BE2C (cell line): Measurements from ENCODE around the gene PACSIN2.
A peak's percentile ranks its signal among the peaks of the same experiment; 100 is the strongest.
"Not testable (repeated sequence)": the region's sequence is repeated elsewhere in the genome, so short reads cannot be mapped to it uniquely, and the experiment has no call there.

Source experiments
- DNase-seq: peaks from one replicate; pipeline ENCODE4 v3.0.0-alpha.2; 2020
- H3K27me3 ChIP-seq: fragments of 250-450 bp; sonication (Bioruptor Pico); 2 replicates; pipeline ENCODE4 v1.5.1; 2020; ENCODE audit warnings: mild to moderate bottlenecking
- H3K36me3 ChIP-seq: fragments of 250-450 bp; sonication (Bioruptor Pico); 2 replicates; pipeline ENCODE4 v1.5.1; 2020; ENCODE audit warnings: mild to moderate bottlenecking
- H3K4me1 ChIP-seq: fragments of 250-450 bp; sonication (Bioruptor Pico); 2 replicates; pipeline ENCODE4 v1.5.1; 2020
- H3K4me3 ChIP-seq: 2 replicates; pipeline ENCODE4 v1.5.1; 2011; ENCODE audit warnings: low read depth, low read length
- H3K9me3 ChIP-seq: fragments of 250-450 bp; sonication (Bioruptor Pico); 2 replicates; pipeline ENCODE4 v1.5.1; 2020
- TF ChIP-seq, protein P1 (sequence below): IDR thresholded peaks from 2 replicates; pipeline ENCODE4 v1.5.1; 2012; ENCODE audit warnings: mild to moderate bottlenecking, low read depth, low read length

PACSIN2 gene

DNA sequence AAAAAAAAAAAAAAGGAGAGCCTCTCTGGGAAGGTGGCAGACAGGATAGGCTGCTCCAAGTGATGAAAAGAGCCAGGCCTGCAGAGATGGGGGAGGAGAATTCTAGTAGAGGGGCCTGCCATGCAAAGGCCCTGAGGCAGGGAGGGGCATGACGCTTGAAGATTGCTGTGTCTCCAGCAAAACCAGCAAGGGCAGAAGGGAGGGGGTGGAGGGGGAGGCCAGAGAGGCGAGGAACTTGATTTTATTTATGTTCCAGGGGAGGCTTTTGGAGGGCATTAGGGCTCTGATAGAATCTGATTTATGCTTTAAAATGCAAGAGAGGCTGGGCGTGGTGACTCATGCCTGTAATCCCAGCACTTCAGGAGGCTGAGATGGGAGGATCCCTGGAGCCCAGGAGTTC is 16.7 kb upstream of the PACSIN2 start:
- H3K36me3 ChIP-seq: no peaks in the 10 kb centered on the region
- H3K4me3 ChIP-seq: no peak overlapping the region
- TF ChIP-seq, protein P1, sequence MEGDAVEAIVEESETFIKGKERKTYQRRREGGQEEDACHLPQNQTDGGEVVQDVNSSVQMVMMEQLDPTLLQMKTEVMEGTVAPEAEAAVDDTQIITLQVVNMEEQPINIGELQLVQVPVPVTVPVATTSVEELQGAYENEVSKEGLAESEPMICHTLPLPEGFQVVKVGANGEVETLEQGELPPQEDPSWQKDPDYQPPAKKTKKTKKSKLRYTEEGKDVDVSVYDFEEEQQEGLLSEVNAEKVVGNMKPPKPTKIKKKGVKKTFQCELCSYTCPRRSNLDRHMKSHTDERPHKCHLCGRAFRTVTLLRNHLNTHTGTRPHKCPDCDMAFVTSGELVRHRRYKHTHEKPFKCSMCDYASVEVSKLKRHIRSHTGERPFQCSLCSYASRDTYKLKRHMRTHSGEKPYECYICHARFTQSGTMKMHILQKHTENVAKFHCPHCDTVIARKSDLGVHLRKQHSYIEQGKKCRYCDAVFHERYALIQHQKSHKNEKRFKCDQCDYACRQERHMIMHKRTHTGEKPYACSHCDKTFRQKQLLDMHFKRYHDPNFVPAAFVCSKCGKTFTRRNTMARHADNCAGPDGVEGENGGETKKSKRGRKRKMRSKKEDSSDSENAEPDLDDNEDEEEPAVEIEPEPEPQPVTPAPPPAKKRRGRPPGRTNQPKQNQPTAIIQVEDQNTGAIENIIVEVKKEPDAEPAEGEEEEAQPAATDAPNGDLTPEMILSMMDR: no peak
- no peaks in the 10 kb centered on the region for H3K9me3 ChIP-seq
- no peaks in the 10 kb centered on the region for H3K4me1 ChIP-seq
- no peaks in the 10 kb centered on the region for H3K27me3 ChIP-seq
- DNase-seq: no peak

DNA sequence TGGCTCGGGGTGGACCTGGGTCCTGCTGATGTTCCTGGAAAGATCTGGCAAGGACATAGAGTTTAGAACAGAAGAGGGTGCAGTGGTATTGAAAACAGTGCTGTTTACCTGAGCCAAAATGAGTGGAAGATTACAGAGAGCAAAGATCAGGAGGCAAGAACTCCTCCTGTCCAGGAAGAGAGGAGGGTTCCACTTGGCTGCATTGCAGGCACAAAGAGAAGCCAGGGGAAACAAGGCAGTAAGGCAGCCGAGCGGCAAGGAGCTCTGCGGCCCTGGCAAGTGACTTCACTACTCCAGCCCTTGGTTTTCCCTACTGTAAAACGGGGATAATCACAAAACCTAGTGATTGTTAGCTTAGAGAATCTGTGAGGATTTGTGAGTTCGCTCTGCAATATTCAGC is 3.7 kb upstream of the PACSIN2 start:
- no peaks in the 10 kb centered on the region for H3K9me3 ChIP-seq
- H3K27me3 ChIP-seq: no peaks in the 10 kb centered on the region
- TF ChIP-seq, protein P1: no peak
- H3K4me3 ChIP-seq: no peak overlapping the region
- no peaks in the 10 kb centered on the region; the same call in 1 of the 2 replicates for H3K4me1 ChIP-seq
- H3K36me3 ChIP-seq: no peaks in the 10 kb centered on the region
- no peak for DNase-seq

DNA sequence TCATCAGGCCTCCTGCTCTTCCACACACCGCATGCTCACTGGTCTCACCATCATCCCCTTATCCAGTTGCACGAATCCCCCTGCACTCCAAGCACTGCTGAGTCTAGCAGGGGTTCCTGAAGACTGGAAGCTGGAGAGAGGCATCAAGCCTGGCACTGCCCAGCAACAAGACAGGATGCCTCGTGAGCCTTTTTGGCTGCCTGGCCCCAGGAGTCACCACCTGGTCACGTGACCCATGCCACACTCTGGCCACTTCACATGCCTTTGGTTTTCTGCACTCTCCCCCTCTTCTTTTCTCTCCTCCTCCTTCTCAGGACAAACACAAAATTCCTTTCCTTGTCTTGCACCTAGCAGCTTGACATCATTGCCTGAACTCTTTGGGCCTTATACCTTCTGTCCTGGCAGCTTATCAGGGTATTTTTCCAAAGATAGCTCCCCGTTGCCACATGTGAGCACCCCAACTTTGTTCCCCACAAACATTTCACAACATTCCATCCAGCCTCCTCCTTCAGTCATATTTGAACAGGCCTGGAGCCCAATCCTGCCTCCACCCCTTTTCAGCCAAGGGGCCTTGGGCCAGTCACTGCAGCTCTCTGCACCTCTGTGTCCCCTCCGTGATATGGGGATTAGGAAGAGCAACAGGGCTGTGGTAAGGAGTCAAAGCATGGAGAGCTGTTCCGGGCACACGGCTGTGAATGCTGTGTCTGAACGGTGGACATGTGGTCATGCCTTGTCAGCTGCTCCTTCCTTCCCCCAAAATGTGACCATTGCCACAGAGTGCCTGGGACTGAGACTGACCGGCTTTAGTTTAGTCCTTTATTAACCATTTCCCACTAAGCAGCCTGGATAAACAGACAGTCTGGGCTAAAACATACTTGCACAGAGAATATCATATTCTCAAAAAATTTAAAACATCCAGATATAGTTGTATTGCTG is 2.8 kb upstream of the PACSIN2 start:
- TF ChIP-seq, protein P1: no peak
- no peak for DNase-seq
- H3K36me3 ChIP-seq: no peaks in the 10 kb centered on the region
- no peaks in the 10 kb centered on the region; the same call in 1 of the 2 replicates for H3K4me1 ChIP-seq
- no peak overlapping the region for H3K4me3 ChIP-seq
- H3K9me3 ChIP-seq: no peaks in the 10 kb centered on the region
- H3K27me3 ChIP-seq: no peaks in the 10 kb centered on the region

GRCh38 chr22:43016150-43016549 is 1.2 kb upstream of the PACSIN2 start:
- not testable (repeated sequence) for DNase-seq, H3K27me3 ChIP-seq, H3K9me3 ChIP-seq, H3K36me3 ChIP-seq, H3K4me1 ChIP-seq
- peak overlapping the region; percentile 80; the same call in 1 of the 2 replicates for H3K4me3 ChIP-seq

- no peaks in the 10 kb centered on the region for H3K36me3 ChIP-seq
- H3K4me3 ChIP-seq: peak overlapping the region; percentile 80
- TF ChIP-seq, protein P1: no peak
- H3K4me1 ChIP-seq: peaks cover 4% of the 10 kb centered on the region; the same call in 1 of the 2 replicates
- no peak for DNase-seq
- H3K27me3 ChIP-seq: no peaks in the 10 kb centered on the region
- H3K9me3 ChIP-seq: no peaks in the 10 kb centered on the region
These were observed 711 bp upstream of the PACSIN2 start for GRCh38 chr22:43015677-43016042.

GRCh38 chr22:43014316-43014868 is 557 bp downstream of the PACSIN2 start:
- DNase-seq: peak; percentile 47
- H3K27me3 ChIP-seq: no peaks in the 10 kb centered on the region
- no peaks in the 10 kb centered on the region for H3K9me3 ChIP-seq
- peaks cover 4% of the 10 kb centered on the region; the same call in 1 of the 2 replicates for H3K4me1 ChIP-seq
- no peaks in the 10 kb centered on the region for H3K36me3 ChIP-seq
- TF ChIP-seq, protein P1: no peak
- H3K4me3 ChIP-seq: peak overlapping the region; percentile 80
